ENCODE measurements around the gene MTA1. TPM values are rescaled to one million over a fixed set of nuclear protein-coding genes. Genes with fewer than 3 reads are reported as not detected.

MTA1 gene
- total RNA-seq, 1 donor from 2014 or later = 129 TPM

GRCh38 chr14:105401699-105402098 lies 17.9 kb upstream of the MTA1 start:
- intact Hi-C loops (cut with micrococcal nuclease) = no loop called here

DNA sequence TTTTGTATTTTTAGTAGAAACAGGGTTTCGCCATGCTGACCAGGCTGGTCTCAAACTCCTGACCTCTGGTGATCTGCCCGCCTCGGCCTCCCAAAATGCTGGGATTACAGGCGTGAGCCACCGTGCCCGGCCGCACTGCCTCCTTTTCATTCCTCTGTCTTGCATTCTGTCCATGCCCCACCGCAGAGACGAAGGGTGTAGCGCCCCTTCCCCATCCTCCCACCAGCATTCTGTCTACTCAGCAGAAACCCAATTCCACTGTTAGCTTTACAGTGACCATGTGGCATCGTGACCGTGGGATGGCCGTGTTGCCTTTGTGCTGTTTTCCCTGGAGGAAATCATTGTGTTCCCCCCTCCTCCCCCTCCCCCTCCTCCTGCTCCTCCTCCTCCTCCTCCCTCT lies 11.0 kb upstream of the MTA1 start:
- intact Hi-C loops (cut with micrococcal nuclease) = no loop called here

- intact Hi-C loops (cut with micrococcal nuclease) = no loop called here
These were observed 10.3 kb upstream of the MTA1 start for GRCh38 chr14:105409364-105409763.

GRCh38 chr14:105410642-105411016 lies 9.0 kb upstream of the MTA1 start:
- intact Hi-C loops (cut with micrococcal nuclease) = no loop called here

DNA sequence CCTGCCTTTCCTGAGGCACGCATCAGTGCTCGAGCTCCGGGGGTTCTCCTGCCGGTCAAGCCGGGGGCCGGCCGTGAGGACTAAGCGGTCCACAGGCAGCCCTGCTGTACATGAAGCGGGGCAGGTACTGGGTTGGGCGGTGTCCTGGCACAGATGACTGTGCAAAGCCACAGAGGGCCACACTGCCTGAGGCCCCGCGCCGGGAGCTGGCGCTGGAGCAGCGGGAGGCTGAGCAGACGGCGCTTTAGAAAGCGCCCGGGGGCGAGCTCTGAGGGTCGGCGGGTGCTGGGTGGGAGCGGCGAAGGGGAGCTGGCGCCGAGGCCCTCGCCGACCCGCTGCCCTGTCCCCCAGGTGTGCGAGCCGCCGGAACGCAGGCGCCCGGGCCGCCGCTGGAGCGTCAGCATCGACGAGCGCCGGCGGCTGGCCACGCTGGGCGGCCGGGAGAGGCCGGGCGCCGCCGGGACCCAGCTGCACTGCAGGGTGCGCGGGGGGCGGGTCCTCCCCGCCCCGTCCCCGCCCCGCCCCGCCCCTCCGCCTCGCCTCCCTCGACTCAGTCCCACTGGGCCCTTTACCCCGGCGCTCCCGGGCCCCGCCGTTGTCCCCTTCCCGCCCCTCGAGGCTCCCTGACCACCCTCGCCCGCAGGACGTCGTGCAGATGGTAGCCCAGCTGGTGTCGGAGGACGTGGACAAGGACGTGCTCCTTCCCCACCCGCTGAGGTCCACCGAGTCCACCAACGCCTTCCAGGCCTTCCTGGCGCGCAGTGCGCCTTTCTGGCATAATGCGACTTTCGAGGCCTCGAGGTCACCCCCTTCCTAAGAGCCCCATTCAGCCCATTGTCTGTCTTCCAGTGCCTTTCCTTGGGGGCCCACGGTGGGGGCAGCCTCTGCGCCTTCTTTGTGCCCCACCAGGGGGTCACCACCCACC lies 8.3 kb upstream of the MTA1 start:
- intact Hi-C loops (cut with micrococcal nuclease) = no loop called here

GRCh38 chr14:105411985-105412770 lies 7.4 kb upstream of the MTA1 start:
- intact Hi-C loops (cut with micrococcal nuclease) = no loop called here

- intact Hi-C loops (cut with micrococcal nuclease) = no loop called here
These were observed 6.7 kb upstream of the MTA1 start for GRCh38 chr14:105412771-105413543.

GRCh38 chr14:105413544-105413886 lies 6.1 kb upstream of the MTA1 start:
- intact Hi-C loops (cut with micrococcal nuclease) = no loop called here

DNA sequence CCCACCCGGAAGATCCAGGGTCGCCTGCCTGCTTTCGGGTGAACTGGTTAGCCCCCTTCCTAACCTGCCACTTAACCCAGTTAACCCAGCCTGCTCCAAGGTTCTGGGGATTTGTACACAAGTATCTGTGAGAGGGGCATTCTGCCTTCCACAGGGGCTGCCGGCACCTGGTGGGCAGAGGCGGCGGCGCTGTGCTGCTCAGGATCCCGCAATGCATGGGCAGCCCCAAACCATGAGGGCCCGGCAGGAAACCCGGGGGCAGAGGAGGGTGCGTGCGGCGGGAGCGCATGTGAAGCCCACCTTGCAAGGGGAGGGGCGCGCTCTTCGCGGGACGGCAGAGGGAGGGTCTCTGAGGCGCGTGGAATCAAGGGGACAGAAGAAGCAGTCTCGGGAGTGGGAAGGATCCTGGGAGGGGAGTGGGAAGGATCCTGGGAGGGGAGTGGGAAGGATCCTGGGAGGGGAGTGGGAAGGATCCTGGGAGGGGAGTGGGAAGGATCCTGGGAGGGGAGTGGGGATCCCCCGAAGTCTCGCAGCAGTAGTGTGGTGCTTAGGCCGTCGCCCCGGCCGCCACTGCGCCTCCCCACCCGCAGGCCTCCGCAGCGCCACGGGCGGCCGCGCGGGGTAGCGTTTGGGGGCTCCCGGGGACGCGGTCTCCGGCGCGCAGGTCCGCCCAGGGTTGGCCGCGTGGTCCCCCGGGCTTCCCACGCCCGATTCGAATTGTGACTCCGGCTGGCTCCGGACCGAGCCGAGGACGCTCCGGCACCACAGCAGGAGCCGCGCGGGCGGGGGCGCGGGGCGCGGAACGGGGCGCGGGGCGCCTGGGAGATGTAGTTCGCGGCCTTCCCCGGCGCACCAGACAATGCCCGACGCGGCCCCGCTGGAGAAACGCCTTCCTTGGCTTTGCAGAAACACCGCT lies 4.9 kb upstream of the MTA1 start:
- intact Hi-C loops (cut with micrococcal nuclease) = loop anchor here (1.0 to 2.0 kb wide), 4 partner anchors 16 to 77 kb away; partner anchors contain the start of genes CRIP2, TEDC1 and TEX22

DNA sequence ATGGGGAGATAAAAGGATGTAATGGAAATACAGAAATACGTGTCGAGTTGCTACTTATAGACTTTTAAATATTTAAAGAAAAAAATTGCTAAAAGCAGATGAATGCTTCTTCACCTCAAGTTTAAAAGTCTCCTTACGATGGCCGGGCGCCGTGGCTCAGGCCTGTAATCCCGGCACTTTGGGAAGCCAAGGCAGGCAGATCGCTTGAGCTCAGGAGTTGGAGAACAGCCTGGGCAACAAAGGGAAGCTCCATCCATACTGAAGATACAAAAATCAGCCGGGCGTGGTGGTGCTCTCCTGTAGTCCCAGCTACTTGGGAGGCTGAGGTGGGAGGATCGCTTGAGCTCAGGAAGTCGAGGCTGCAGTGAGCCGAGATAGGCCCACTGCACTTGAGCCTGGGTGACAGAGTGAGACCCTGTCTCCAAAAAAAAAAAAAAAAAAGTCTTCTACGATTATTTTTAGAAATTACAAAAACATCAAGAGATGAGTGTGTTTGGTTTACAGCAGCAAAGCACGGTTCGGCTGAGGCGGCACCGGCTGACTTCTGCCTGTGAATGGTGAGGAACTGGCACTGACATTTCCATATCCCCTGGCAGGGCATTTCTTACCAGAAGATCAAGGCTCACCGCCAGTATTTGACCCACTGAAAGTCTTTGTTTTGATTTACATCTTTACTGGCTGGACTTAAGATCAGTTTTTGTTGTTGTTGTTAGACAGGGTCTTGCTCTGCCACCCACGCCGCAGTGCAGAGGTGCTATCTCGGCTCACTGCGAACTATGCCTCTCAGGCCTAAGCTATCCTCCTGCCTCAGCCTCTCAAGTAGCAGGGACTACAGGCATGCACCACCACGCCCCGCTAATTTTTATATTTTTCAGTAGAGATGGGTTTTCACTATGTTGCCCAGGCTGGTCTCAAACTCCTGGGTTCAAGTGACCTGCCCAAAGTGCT lies 3.9 kb upstream of the MTA1 start:
- intact Hi-C loops (cut with micrococcal nuclease) = loop anchor here (1.0 to 2.0 kb wide), 4 partner anchors 17 to 76 kb away; partner anchors contain the start of genes CRIP2, TEDC1 and TEX22

- intact Hi-C loops (cut with micrococcal nuclease) = no loop called here
These were observed 3.0 kb upstream of the MTA1 start for GRCh38 chr14:105416671-105417070.

GRCh38 chr14:105417690-105418121 lies 1.9 kb upstream of the MTA1 start:
- intact Hi-C loops (cut with micrococcal nuclease) = no loop called here

- intact Hi-C loops (cut with micrococcal nuclease) = loop anchor here (1.0 kb wide), 1 partner anchor 30 kb away; no protein-coding TSS in a partner anchor
These were observed 1.1 kb upstream of the MTA1 start for GRCh38 chr14:105418269-105419194.

DNA sequence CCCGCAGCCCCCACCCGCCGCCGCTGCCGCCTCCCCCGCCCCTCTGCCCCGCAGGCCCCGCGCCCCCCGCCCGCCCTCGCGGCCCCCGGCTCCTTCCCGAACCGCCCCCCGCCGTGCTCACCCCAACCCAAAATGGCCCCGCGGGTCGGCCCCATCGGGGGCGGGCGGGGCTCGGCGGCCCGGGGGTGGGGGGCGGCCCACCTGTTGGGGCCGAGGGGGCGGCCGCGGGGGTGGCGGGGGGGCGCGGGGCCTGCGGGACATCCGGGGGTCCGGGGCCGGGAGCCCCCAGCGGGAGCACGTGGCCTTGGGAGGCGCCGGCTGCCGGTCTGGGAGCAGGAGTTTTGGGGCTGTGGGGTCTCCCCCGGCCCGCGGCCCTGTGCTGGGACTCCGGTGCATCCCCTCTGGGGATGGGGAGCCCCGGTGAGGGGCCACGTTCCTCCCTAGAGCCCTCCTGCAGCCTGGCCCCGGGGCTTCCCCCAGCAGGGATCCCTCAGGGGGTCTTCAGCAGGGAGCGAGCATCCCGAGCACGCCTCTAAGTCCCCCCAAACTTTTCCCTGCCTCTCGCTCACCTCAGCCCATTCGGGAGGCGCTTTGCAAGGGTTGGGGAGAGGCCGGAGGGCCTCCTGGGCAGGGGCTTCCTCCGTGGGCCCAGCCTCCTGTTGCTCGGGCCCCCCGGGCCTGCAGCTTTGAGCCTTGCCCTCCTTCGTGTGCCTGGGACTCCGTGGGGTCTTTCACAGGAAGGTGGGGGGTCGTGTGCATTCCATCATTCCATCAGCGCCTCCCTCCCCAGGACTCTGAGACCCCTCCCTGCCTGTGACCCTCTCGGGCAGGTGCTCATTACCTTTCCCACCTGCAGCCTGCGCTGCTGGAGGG lies 710 bp downstream of the MTA1 start:
- intact Hi-C loops (cut with micrococcal nuclease) = no loop called here

DNA sequence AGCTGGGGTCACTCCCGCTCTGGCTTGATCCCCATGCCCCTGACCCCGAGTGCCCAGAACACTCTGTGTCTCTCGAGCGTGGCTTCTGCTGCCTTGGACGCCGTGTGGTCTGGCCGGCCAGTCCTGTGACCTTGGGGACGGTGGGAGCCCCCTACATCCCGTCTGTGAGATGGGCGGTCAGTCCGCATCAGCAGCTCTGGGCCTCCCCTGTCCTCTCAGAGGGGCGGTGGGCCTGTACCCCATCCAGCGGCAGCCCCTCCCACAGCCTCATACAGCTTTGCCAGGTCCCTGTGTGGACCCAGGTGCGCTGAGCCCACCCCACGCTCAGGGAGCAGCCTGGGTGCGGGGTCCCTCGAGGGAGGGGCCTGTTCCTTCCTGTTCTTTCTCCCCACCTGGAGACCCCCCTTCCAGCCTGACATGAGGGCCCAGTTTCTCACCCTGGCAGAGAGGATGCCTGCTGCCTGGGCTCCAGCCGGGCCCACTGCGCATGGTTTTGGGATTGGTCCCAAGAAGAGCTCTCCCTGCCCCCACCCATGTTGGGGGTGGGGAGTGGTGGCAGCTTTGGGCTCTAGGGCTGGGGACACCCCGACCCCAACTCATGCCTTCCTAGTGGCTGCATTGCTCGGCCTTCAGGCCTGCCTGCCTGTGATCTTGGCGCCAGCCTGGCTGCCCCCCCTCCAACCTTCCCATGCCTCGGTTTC lies 1.5 kb downstream of the MTA1 start:
- intact Hi-C loops (cut with micrococcal nuclease) = no loop called here
